Measurements from ENCODE around the gene SFI1. TPM values are rescaled to one million over a fixed set of nuclear protein-coding genes. Genes with fewer than 3 reads are reported as not detected.
"Not testable (repeated sequence)": the region's sequence is repeated elsewhere in the genome, so short reads cannot be mapped to it uniquely, and the experiment has no call there.

The SFI1 gene
- total RNA-seq, 2 experiments from 2014 or later: 281 to 291 TPM

- H3K4me1 Mint-ChIP-seq (ENCODE audit: low read depth): peaks cover 46% of the 10 kb centered on the region
- H3K4me3 ChIP-seq (ENCODE audit: low read length): no peak overlapping the region
- H3K36me3 ChIP-seq (ENCODE audit: insufficient read depth, low read length): peaks cover 33% of the 10 kb centered on the region
- intact Hi-C loops (cut with DNase I, micrococcal nuclease): no loop called here
- no peak overlapping the region for H3K4me3 Mint-ChIP-seq
- H3K36me3 Mint-ChIP-seq (ENCODE audit: low read depth): peaks cover 79% of the 10 kb centered on the region
- no peaks in the 10 kb centered on the region for H3K9me3 ChIP-seq (ENCODE audit: control insufficient read depth in 1 of 2, insufficient read depth in 1 of 2, low read length in 2 of 2)
- H3K4me1 ChIP-seq (ENCODE audit: insufficient read depth, low read length): peaks cover 18% of the 10 kb centered on the region
- DNase-seq (no peak), ATAC-seq (ENCODE audit: poor library complexity) (peak; percentile 14)
- H3K27me3 Mint-ChIP-seq: no peaks in the 10 kb centered on the region
- H3K27ac Mint-ChIP-seq: peak overlapping the region; percentile 65
- no peaks in the 10 kb centered on the region for H3K27me3 ChIP-seq (ENCODE audit: control insufficient read depth in 1 of 2, insufficient read depth in 2 of 2, low read length in 2 of 2)
- TF ChIP-seq CTCF (IDR thresholded peaks at IDR 0.05): no peak
- no peaks in the 10 kb centered on the region for H3K9me3 Mint-ChIP-seq
- H3K27ac ChIP-seq (ENCODE audit: low read depth in 1 of 2, low read length in 2 of 2): no peak overlapping the region
- ChIA-PET POLR2A (interaction anchor here (0.6 kb wide), 1 partner anchor 11 kb away, joined by 3 read pairs; no protein-coding TSS in a partner anchor), CTCF (no interaction called here)
Observed at GRCh38 chr22:31533374-31533773, 37.0 kb downstream of the SFI1 start.

- ChIA-PET POLR2A (no interaction called here), CTCF (interaction anchor here (0.8 to 2.3 kb wide), 2 partner anchors 14 to 50 kb away, joined by 3 to 5 read pairs; no protein-coding TSS in a partner anchor)
- Mint-ChIP-seq H3K36me3 (ENCODE audit: low read depth) (peaks cover 69% of the 10 kb centered on the region), H3K27ac (peak overlapping the region; percentile 50), H3K9me3 (no peaks in the 10 kb centered on the region), H3K4me1 (ENCODE audit: low read depth) (peaks cover 37% of the 10 kb centered on the region), H3K4me3 (no peak overlapping the region), H3K27me3 (no peaks in the 10 kb centered on the region)
- H3K27ac ChIP-seq (ENCODE audit: low read depth in 1 of 2, low read length in 2 of 2): peak overlapping the region in 1 of 2 donors; percentile 19
- intact Hi-C loops (cut with DNase I, micrococcal nuclease): no loop called here
- peak in 3 of 14 experiments; percentile 15 to 31 (median 23) for DNase-seq
- H3K36me3 ChIP-seq (ENCODE audit: insufficient read depth, low read length): peaks cover 28% of the 10 kb centered on the region
- H3K27me3 ChIP-seq (ENCODE audit: control insufficient read depth in 1 of 2, insufficient read depth in 2 of 2, low read length in 2 of 2): no peaks in the 10 kb centered on the region
- H3K4me1 ChIP-seq (ENCODE audit: insufficient read depth, low read length): peaks cover 22% of the 10 kb centered on the region
- TF ChIP-seq CTCF (IDR thresholded peaks at IDR 0.05): no peak
- peak; percentile 39 for ATAC-seq (ENCODE audit: poor library complexity)
- H3K9me3 ChIP-seq (ENCODE audit: control insufficient read depth in 1 of 2, insufficient read depth in 1 of 2, low read length in 2 of 2): no peaks in the 10 kb centered on the region
- no peak overlapping the region for H3K4me3 ChIP-seq (ENCODE audit: low read length)
Observed at GRCh38 chr22:31537019-31537535, 40.7 kb downstream of the SFI1 start.

- ChIA-PET POLR2A (interaction anchor here (1.2 kb wide), 1 partner anchor 48 kb away, joined by 3 read pairs; no protein-coding TSS in a partner anchor), CTCF (interaction anchor here (2.3 kb wide), 1 partner anchor 12 kb away, joined by 5 read pairs; no protein-coding TSS in a partner anchor)
- Mint-ChIP-seq H3K4me1 (ENCODE audit: low read depth) (peaks cover 22% of the 10 kb centered on the region), H3K4me3 (no peak overlapping the region), H3K27me3 (no peaks in the 10 kb centered on the region), H3K36me3 (ENCODE audit: low read depth) (peaks cover 59% of the 10 kb centered on the region), H3K9me3 (no peaks in the 10 kb centered on the region), H3K27ac (peak overlapping the region; percentile 50)
- intact Hi-C loops (cut with DNase I, micrococcal nuclease): no loop called here
- no peak for ATAC-seq (ENCODE audit: poor library complexity)
- Histone ChIP-seq H3K4me3 (ENCODE audit: low read length) (no peak overlapping the region), H3K9me3 (ENCODE audit: control insufficient read depth in 1 of 2, insufficient read depth in 1 of 2, low read length in 2 of 2) (no peaks in the 10 kb centered on the region), H3K4me1 (ENCODE audit: insufficient read depth, low read length) (peaks cover 11% of the 10 kb centered on the region), H3K36me3 (ENCODE audit: insufficient read depth, low read length) (peaks cover 28% of the 10 kb centered on the region), H3K27me3 (ENCODE audit: control insufficient read depth in 1 of 2, insufficient read depth in 2 of 2, low read length in 2 of 2) (no peaks in the 10 kb centered on the region), H3K27ac (ENCODE audit: low read depth in 1 of 2, low read length in 2 of 2) (no peak overlapping the region)
- DNase-seq: no peak
- no peak for TF ChIP-seq CTCF (IDR thresholded peaks at IDR 0.05)
Observed at GRCh38 chr22:31538815-31539214, 42.5 kb downstream of the SFI1 start.

GRCh38 chr22:31540166-31540565, 43.8 kb downstream of the SFI1 start:
- ATAC-seq (ENCODE audit: poor library complexity); H3K9me3 Mint-ChIP-seq; CTCF ChIA-PET; H3K27me3 Mint-ChIP-seq; intact Hi-C loops (cut with DNase I, micrococcal nuclease); H3K27ac ChIP-seq (ENCODE audit: low read depth in 1 of 2, low read length in 2 of 2); H3K9me3 ChIP-seq (ENCODE audit: control insufficient read depth in 1 of 2, insufficient read depth in 1 of 2, low read length in 2 of 2); H3K27ac Mint-ChIP-seq; H3K4me3 ChIP-seq (ENCODE audit: low read length); H3K27me3 ChIP-seq (ENCODE audit: control insufficient read depth in 1 of 2, insufficient read depth in 2 of 2, low read length in 2 of 2); H3K4me3 Mint-ChIP-seq; DNase-seq: not testable (repeated sequence)
- peaks cover 56% of the 10 kb centered on the region for H3K36me3 Mint-ChIP-seq (ENCODE audit: low read depth)
- Histone ChIP-seq H3K4me1 (ENCODE audit: insufficient read depth, low read length) (peaks cover 11% of the 10 kb centered on the region), H3K36me3 (ENCODE audit: insufficient read depth, low read length) (peaks cover 31% of the 10 kb centered on the region)
- POLR2A ChIA-PET: interaction anchor here (0.6 kb wide), 1 partner anchor 46 kb away, joined by 3 read pairs; no protein-coding TSS in a partner anchor
- H3K4me1 Mint-ChIP-seq (ENCODE audit: low read depth): peaks cover 22% of the 10 kb centered on the region

Data from CD4-positive, alpha-beta T cell (primary cell).